HEK293 (cell line): ENCODE measurements around the gene PRKCE.

Experiments
- CTCF ChIA-PET: fragments of 350-600 bp; formaldehyde crosslinking; extraction: SDS; loops from one replicate; lab custom pipeline; 2021; ENCODE audit warnings: antibody characterized with exemption; lab: Yijun Ruan, JAX
- POLR2A ChIA-PET: fragments of 300-600 bp; formaldehyde crosslinking; extraction: SDS; loops from one replicate; lab custom pipeline; 2020; ENCODE audit warnings: antibody characterized with exemption, inconsistent platforms; lab: Yijun Ruan, JAX
- H3K27ac ChIP-seq: fragments of 200-500 bp; sonication (Bioruptor generic); 2 replicates; pipeline ENCODE4 v1.5.1; 2014; ENCODE audit warnings: low read depth, low read length, control low read depth, inconsistent platforms; ENCODE audit errors: extremely low read depth
- H3K36me3 ChIP-seq, 2 experiments: fragments of 200-500 bp in 1 of 2; sonication (Bioruptor generic) in 1 of 2; 1 replicate in 1 of 2; 2 replicates in 1 of 2; pipeline ENCODE4 v1.5.1; 2014 to 2017; ENCODE audit warnings: inconsistent platforms in 2 of 2, low read length in 2 of 2; ENCODE audit not compliant: control insufficient read depth in 2 of 2, insufficient read depth in 1 of 2
- H3K4me1 ChIP-seq: fragments of 200-500 bp; sonication (Bioruptor generic); 2 replicates; pipeline ENCODE4 v1.5.1; 2014; ENCODE audit warnings: mild to moderate bottlenecking, low read length, inconsistent platforms; ENCODE audit not compliant: control insufficient read depth, insufficient read depth
- H3K4me3 ChIP-seq: 2 replicates; pipeline ENCODE4 v1.5.1; 2011; ENCODE audit warnings: low read depth, mild to moderate bottlenecking, control low read depth, low read length, moderate library complexity
- H3K9me3 ChIP-seq: fragments of 200-500 bp; sonication (Bioruptor generic); 2 replicates; pipeline ENCODE4 v1.5.1; 2014; ENCODE audit warnings: low read depth, low read length, inconsistent platforms; ENCODE audit not compliant: control insufficient read depth, insufficient read depth
- GLI2 ChIP-seq: fragments of 450-650 bp; formaldehyde crosslinking; IDR thresholded peaks from 2 replicates; pipeline ENCODE4; 2017; ENCODE audit warnings: missing biosample characterization, missing genetic modification characterization, low read depth, borderline replicate concordance
- HIC1 ChIP-seq: fragments of 450-650 bp; formaldehyde crosslinking; IDR thresholded peaks from 2 replicates; pipeline ENCODE4 v1.5.1; 2016; ENCODE audit warnings: missing biosample characterization, missing genetic modification characterization
- KLF16 ChIP-seq: fragments of 450-650 bp; formaldehyde crosslinking; IDR thresholded peaks from 2 replicates; pipeline ENCODE4 v1.5.1; 2017; ENCODE audit warnings: missing biosample characterization, missing genetic modification characterization
- SETDB1 ChIP-seq: IDR thresholded peaks from one replicate; pipeline ENCODE4 v1.6.1; 2017; ENCODE audit warnings: mild to moderate bottlenecking, low read length, moderate library complexity, mixed read lengths; ENCODE audit not compliant: insufficient read length
- TCF7L2 ChIP-seq: IDR thresholded peaks from 2 replicates; pipeline ENCODE4 v1.6.1; 2011; ENCODE audit warnings: low read depth, mild to moderate bottlenecking, inconsistent platforms, low read length, moderate library complexity, borderline replicate concordance
- ZNF174 ChIP-seq: fragments of 450-650 bp; formaldehyde crosslinking; IDR thresholded peaks from 2 replicates; pipeline ENCODE4 v1.5.0; 2017; ENCODE audit warnings: missing biosample characterization, mild to moderate bottlenecking, missing genetic modification characterization
- ZNF202 ChIP-seq: fragments of 450-650 bp; formaldehyde crosslinking; IDR thresholded peaks from 2 replicates; pipeline ENCODE4 v1.5.1; 2016; ENCODE audit warnings: missing biosample characterization, missing genetic modification characterization, borderline replicate concordance
- ZNF211 ChIP-seq: fragments of 450-650 bp; formaldehyde crosslinking; IDR thresholded peaks from 2 replicates; pipeline ENCODE4 v1.5.1; 2016; ENCODE audit warnings: low read depth, missing biosample characterization, missing genetic modification characterization
- ZNF223 ChIP-seq: fragments of 450-650 bp; formaldehyde crosslinking; IDR thresholded peaks from 2 replicates; pipeline ENCODE4 v1.5.1; 2016; ENCODE audit warnings: missing biosample characterization, missing genetic modification characterization
- ZNF302 ChIP-seq: fragments of 450-650 bp; formaldehyde crosslinking; IDR thresholded peaks from 2 replicates; pipeline ENCODE4 v1.5.1; 2016; ENCODE audit warnings: missing biosample characterization, missing genetic modification characterization, low read depth
- ZNF362 ChIP-seq: fragments of 450-650 bp; formaldehyde crosslinking; IDR thresholded peaks from 2 replicates; pipeline ENCODE4 v1.5.1; 2016; ENCODE audit warnings: missing biosample characterization, missing genetic modification characterization
- ZNF391 ChIP-seq: fragments of 450-650 bp; formaldehyde crosslinking; IDR thresholded peaks from 2 replicates; pipeline ENCODE4 v1.5.1; 2016; ENCODE audit warnings: low read depth, missing biosample characterization, missing genetic modification characterization, borderline replicate concordance
- ZNF529 ChIP-seq: fragments of 450-650 bp; formaldehyde crosslinking; IDR thresholded peaks from 2 replicates; pipeline ENCODE4 v1.5.1; 2017; ENCODE audit warnings: missing genetic modification characterization, missing biosample characterization; ENCODE audit not compliant: insufficient replicate concordance
- ZNF544 ChIP-seq: fragments of 450-650 bp; formaldehyde crosslinking; IDR thresholded peaks from 2 replicates; pipeline ENCODE4 v1.5.0; 2017; ENCODE audit warnings: missing biosample characterization, missing genetic modification characterization
- ZNF558 ChIP-seq: fragments of 450-650 bp; formaldehyde crosslinking; IDR thresholded peaks from 2 replicates; pipeline ENCODE4 v1.5.1; 2016; ENCODE audit warnings: missing biosample characterization, missing genetic modification characterization
- ZNF560 ChIP-seq: fragments of 450-650 bp; formaldehyde crosslinking; IDR thresholded peaks from 2 replicates; pipeline ENCODE4 v1.5.1; 2017; ENCODE audit warnings: missing biosample characterization, missing genetic modification characterization, borderline replicate concordance
- ZNF600 ChIP-seq: fragments of 450-650 bp; formaldehyde crosslinking; IDR thresholded peaks from 2 replicates; pipeline ENCODE4 v1.5.1; 2016; ENCODE audit warnings: missing biosample characterization, missing genetic modification characterization
- ZNF626 ChIP-seq: fragments of 450-650 bp; sonication (Bioruptor Pico); formaldehyde crosslinking; IDR thresholded peaks from 2 replicates; pipeline ENCODE4 v1.5.1; 2018; ENCODE audit warnings: missing biosample characterization, missing genetic modification characterization, inconsistent platforms
- ZNF639 ChIP-seq: fragments of 450-650 bp; formaldehyde crosslinking; IDR thresholded peaks from 2 replicates; pipeline ENCODE4 v1.5.1; 2016; ENCODE audit warnings: missing biosample characterization, missing genetic modification characterization
- ZNF707 ChIP-seq: fragments of 450-650 bp; formaldehyde crosslinking; IDR thresholded peaks from 2 replicates; pipeline ENCODE4 v1.5.1; 2016; ENCODE audit warnings: missing biosample characterization, missing genetic modification characterization
- ZNF837 ChIP-seq: fragments of 450-650 bp; formaldehyde crosslinking; IDR thresholded peaks from 2 replicates; pipeline ENCODE4 v1.5.1; 2016; ENCODE audit warnings: missing biosample characterization, missing genetic modification characterization
- TF ChIP-seq, protein P1 (sequence below): IDR thresholded peaks from 2 replicates; pipeline ENCODE4 v1.6.1; 2011; ENCODE audit warnings: mild to moderate bottlenecking, low read depth, low read length, borderline replicate concordance

Gene PRKCE

DNA sequence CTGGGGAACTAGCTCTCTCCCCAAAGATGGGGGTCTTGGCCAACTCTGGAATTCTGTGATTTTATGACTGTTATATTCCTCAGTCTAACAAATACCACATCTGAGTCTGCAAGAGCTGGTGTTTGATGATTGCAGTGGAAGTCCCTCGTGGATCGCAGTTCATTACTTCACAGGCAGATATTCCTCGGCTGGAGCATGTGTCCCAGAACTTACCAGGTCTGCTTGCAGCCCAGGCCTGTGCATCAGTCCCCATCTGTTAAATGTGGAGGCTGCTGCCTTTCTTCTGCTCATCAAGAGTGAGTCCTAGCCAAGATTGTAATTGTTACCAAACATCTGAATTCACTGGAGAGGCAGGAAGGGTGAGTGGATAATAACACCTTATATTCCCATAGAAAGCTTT, 55.5 kb downstream of the PRKCE start:
- no peaks in the 10 kb centered on the region for H3K36me3 ChIP-seq
- POLR2A ChIA-PET: no interaction called here

DNA sequence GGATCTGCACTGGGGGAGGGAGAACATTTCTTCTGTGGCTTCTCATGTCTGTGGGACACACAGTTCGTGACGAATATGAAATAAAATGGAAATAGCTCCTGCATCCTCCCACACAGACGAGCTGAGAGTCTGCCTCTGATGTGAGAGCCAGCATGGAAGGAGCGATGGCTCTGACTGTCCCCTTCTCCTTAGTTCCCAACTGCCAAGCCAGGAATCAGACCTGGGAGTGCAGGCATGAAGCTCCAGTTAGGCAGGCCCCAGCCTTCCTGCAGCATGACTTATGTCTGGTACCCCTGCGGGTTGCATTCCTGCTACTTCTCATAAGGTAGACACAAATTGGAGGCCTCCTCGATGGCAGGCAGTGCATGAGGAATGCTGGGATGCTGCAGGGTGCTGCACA, 56.2 kb downstream of the PRKCE start:
- POLR2A ChIA-PET: no interaction called here
- H3K27ac ChIP-seq: no peak overlapping the region
- H3K4me3 ChIP-seq: no peak overlapping the region
- CTCF ChIA-PET: interaction anchor here (1.2 kb wide), 1 partner anchor 231 kb away, joined by 4 read pairs; no protein-coding TSS in a partner anchor
- H3K36me3 ChIP-seq: no peaks in the 10 kb centered on the region
- no peaks in the 10 kb centered on the region for H3K9me3 ChIP-seq
- no peak for TF ChIP-seq ZNF837 (tag by site-specific recombination)
- no peak for TF ChIP-seq ZNF391
- TF ChIP-seq ZNF600: no peak
- TF ChIP-seq ZNF174 (tag by site-specific recombination): no peak
- no peak for TF ChIP-seq ZNF560 (tag by site-specific recombination)
- TF ChIP-seq ZNF202: no peak
- TF ChIP-seq ZNF223 (tag by site-specific recombination): no peak
- TF ChIP-seq ZNF558: no peak
- TF ChIP-seq ZNF302 (tag by site-specific recombination): no peak
- TF ChIP-seq, all 188 proteins: peak for 0
- 0 out of 2 replicates have a peak, but pooled peaks cover 3% of the 10 kb centered on the region for H3K4me1 ChIP-seq

More for the DNA sequence above, 55.5 kb downstream of the PRKCE start:
- Histone ChIP-seq H3K4me1 (0 out of 2 replicates have a peak, but pooled peaks cover 3% of the 10 kb centered on the region), H3K9me3 (no peaks in the 10 kb centered on the region), H3K27ac (no peak overlapping the region)
- TF ChIP-seq, protein P1, sequence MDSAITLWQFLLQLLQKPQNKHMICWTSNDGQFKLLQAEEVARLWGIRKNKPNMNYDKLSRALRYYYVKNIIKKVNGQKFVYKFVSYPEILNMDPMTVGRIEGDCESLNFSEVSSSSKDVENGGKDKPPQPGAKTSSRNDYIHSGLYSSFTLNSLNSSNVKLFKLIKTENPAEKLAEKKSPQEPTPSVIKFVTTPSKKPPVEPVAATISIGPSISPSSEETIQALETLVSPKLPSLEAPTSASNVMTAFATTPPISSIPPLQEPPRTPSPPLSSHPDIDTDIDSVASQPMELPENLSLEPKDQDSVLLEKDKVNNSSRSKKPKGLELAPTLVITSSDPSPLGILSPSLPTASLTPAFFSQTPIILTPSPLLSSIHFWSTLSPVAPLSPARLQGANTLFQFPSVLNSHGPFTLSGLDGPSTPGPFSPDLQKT: no peak
- no peak for TF ChIP-seq ZNF639
- no peak for TF ChIP-seq ZNF211
- TF ChIP-seq, all 188 proteins: peak for 0
- CTCF ChIA-PET: no interaction called here
- no peak overlapping the region for H3K4me3 ChIP-seq

DNA sequence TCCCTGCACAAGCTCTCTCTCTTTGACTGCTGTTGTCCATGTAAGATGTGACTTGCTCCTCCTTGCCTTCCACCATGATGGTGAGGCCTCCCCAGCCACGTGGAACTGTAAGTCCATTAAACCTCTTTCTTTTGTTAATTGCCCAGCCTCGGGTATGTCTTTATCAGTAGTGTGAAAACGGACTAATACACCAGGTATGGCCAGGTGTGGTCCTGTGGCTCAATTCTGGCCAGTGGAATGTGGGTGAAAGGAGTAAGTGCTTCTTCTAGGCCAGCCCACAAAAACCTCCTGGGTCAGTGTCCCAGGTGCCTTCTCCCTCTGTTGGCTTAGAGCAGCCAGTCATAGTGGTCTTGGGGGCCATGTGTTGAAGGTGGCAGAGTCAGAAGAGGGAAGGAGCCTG, 57.0 kb downstream of the PRKCE start:
- Histone ChIP-seq H3K27ac (no peak overlapping the region), H3K36me3 (no peaks in the 10 kb centered on the region), H3K9me3 (no peaks in the 10 kb centered on the region), H3K4me1 (0 out of 2 replicates have a peak, but pooled peaks cover 3% of the 10 kb centered on the region), H3K4me3 (no peak overlapping the region)
- no peak for TF ChIP-seq ZNF362 (tag by site-specific recombination)
- ChIA-PET CTCF (interaction anchor here (1.2 kb wide), 1 partner anchor 230 kb away, joined by 4 read pairs; no protein-coding TSS in a partner anchor), POLR2A (no interaction called here)

- ChIA-PET POLR2A (no interaction called here), CTCF (interaction anchor here (1.2 kb wide), 1 partner anchor 229 kb away, joined by 4 read pairs; no protein-coding TSS in a partner anchor)
- no peaks in the 10 kb centered on the region for H3K36me3 ChIP-seq
- H3K4me1 ChIP-seq: 0 out of 2 replicates have a peak, but pooled peaks cover 3% of the 10 kb centered on the region
- no peaks in the 10 kb centered on the region for H3K9me3 ChIP-seq
- H3K27ac ChIP-seq: no peak overlapping the region
- no peak overlapping the region for H3K4me3 ChIP-seq
- TF ChIP-seq HIC1 (tag by site-specific recombination) (no peak), GLI2 (tag by site-specific recombination) (no peak), ZNF626 (tag by site-specific recombination) (no peak), ZNF529 (tag by site-specific recombination) (no peak), ZNF223 (tag by site-specific recombination) (no peak), ZNF544 (tag by site-specific recombination) (no peak), TCF7L2 (no peak), ZNF707 (tag by site-specific recombination) (no peak), KLF16 (no peak), SETDB1 (no peak)
Measured at GRCh38 chr2:45709137-45709536, 57.7 kb downstream of the PRKCE start.
